Thoracic aorta (tissue), 2 donors: ENCODE results near the gene WNT7A. TPM values are rescaled to one million over a fixed set of nuclear protein-coding genes. Genes with fewer than 3 reads are reported as not detected.

Experiments
- ATAC-seq: fragments of 150-250 bp; one replicate; pipeline ENCODE4 v1.8.0; 2017; ENCODE audit warnings: low read depth; ENCODE audit not compliant: insufficient number of reproducible peaks, low FRiP score
- DNase-seq: peaks from one replicate; pipeline ENCODE4 v3.0.0-alpha.2; 2020; ENCODE audit warnings: low spot score
- H3K27ac ChIP-seq, 2 donors: fragments of 200-600 bp; sonication (generic); 1 replicate in 1 of 2; 2 replicates in 1 of 2; pipeline ENCODE4 v1.5.1; 2016; ENCODE audit warnings: mild to moderate bottlenecking in 2 of 2, moderate library complexity in 2 of 2
- H3K27me3 ChIP-seq: fragments of 200-600 bp; sonication (generic); replicated peaks from 2 replicates; pipeline ENCODE4 v1.6.0; 2016; ENCODE audit warnings: mild to moderate bottlenecking; ENCODE audit not compliant: insufficient read depth
- H3K36me3 ChIP-seq: fragments of 200-600 bp; sonication (generic); one replicate; pipeline ENCODE4 v1.5.1; 2016
- H3K4me1 ChIP-seq, 2 donors: fragments of 200-600 bp; sonication (generic); 1 replicate in 1 of 2; 2 replicates in 1 of 2; pipeline versions ENCODE4 v1.5.1 to v1.6.0; 2016; ENCODE audit warnings: low read depth in 2 of 2, mild to moderate bottlenecking in 1 of 2; ENCODE audit not compliant: control insufficient read depth in 1 of 2
- H3K4me3 ChIP-seq: fragments of 200-600 bp; sonication (generic); 2 replicates; pipeline ENCODE4 v1.5.1; 2016; ENCODE audit warnings: mild to moderate bottlenecking
- H3K9me3 ChIP-seq: fragments of 200-600 bp; sonication (generic); 2 replicates; pipeline ENCODE4 v1.5.1; 2016
- total RNA-seq, 2 donors: library from RNA; depleted of rRNA; stranded (reverse); fragments of >200 nt; gene quantifications; one replicate each; pipeline versions ENCODE4 v1.1.0 to v1.2.3, GENCODE V29; 2016
- TF ChIP-seq, protein P1 (sequence below): fragments of 200-600 bp; sonication (generic); IDR thresholded peaks from one replicate; pipeline ENCODE4 v1.5.1; 2019; ENCODE audit warnings: antibody characterized with exemption

Gene WNT7A
- total RNA-seq, 2 donors from 2014 or later, result not detected

DNA sequence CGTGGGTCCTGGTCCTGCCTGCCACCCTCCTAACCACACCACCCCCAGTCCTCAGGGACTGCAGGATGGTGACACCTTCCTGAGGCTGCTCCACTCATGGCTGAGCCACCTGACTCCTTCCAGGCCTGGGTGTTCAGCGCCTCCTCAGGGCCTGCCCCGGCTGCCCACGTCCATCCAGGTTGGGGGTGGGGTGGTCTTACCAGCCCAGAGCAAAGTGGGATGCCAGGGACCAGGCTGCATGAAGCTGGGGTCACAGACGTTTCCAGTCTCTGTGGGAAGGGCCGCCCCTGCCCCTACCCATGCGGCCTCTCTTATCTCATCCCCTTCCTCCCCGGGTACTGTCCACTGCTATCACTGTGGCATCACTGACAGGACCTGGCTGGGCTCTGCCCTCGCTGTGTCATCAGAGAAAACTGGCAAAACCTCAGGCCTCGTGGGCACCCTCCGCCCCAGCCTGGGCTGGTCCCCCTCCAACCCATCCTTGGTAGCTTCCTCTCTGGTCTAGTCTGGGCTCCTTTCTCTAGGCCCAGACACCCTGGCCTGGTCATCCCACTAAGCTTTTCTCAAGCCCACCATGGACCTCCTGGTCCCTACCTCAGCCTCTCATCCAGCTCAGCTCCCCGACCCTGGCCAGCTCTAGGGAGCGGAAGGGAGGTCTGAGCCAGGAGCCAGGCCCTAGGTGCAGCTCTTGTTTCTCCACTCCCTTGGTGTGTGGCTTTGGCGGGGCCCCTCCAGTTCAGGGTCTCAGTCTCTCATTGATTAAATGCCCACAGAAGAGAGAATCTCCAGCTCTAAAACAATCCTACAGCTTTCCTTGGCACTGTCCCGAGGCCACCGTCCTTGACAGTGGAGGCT lies 32.9 kb downstream of the WNT7A start:
- Histone ChIP-seq H3K27me3 (no peaks in the 10 kb centered on the region), H3K9me3 (no peaks in the 10 kb centered on the region), H3K4me1 (no peaks in the 10 kb centered on the region), H3K27ac (no peak overlapping the region), H3K36me3 (no peaks in the 10 kb centered on the region), H3K4me3 (no peak overlapping the region)
- TF ChIP-seq, protein P1, sequence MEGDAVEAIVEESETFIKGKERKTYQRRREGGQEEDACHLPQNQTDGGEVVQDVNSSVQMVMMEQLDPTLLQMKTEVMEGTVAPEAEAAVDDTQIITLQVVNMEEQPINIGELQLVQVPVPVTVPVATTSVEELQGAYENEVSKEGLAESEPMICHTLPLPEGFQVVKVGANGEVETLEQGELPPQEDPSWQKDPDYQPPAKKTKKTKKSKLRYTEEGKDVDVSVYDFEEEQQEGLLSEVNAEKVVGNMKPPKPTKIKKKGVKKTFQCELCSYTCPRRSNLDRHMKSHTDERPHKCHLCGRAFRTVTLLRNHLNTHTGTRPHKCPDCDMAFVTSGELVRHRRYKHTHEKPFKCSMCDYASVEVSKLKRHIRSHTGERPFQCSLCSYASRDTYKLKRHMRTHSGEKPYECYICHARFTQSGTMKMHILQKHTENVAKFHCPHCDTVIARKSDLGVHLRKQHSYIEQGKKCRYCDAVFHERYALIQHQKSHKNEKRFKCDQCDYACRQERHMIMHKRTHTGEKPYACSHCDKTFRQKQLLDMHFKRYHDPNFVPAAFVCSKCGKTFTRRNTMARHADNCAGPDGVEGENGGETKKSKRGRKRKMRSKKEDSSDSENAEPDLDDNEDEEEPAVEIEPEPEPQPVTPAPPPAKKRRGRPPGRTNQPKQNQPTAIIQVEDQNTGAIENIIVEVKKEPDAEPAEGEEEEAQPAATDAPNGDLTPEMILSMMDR, result no peak
- ATAC-seq, result no peak
- DNase-seq, result no peak

- Histone ChIP-seq H3K9me3 (no peaks in the 10 kb centered on the region), H3K27me3 (no peaks in the 10 kb centered on the region), H3K4me3 (no peak overlapping the region), H3K27ac (no peak overlapping the region), H3K4me1 (no peaks in the 10 kb centered on the region), H3K36me3 (no peaks in the 10 kb centered on the region)
- TF ChIP-seq, protein P1, result no peak
- DNase-seq, result no peak
- ATAC-seq, result no peak
These were observed 33.6 kb downstream of the WNT7A start for GRCh38 chr3:13846238-13846637.

GRCh38 chr3:13845806-13846205 lies 34.1 kb downstream of the WNT7A start:
- H3K27me3 ChIP-seq, result no peaks in the 10 kb centered on the region
- ATAC-seq (no peak), DNase-seq (no peak)
- no peaks in the 10 kb centered on the region for H3K36me3 ChIP-seq
- TF ChIP-seq, protein P1, result no peak
- no peak overlapping the region for H3K4me3 ChIP-seq
- no peak overlapping the region for H3K27ac ChIP-seq
- H3K9me3 ChIP-seq, result no peaks in the 10 kb centered on the region
- no peaks in the 10 kb centered on the region for H3K4me1 ChIP-seq

DNA sequence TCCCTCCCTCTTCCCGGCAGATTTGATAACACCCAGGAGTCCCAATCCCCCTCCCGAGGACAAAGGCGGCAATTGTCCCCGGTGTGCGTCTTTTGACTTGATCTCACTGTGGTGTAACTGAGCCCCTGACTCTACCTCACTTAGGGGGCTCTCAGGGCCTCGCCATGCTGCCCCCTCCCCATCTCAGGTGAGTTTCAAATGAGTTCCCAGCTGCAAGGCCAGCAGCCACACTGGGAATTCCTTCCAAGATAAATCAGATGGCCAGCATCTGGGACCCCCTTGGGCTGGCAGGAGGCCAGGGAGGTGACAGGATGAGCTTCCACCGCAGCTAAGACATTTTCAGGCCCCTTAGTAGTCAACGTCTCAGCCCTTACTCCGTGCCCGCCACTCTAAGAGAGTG lies 35.0 kb downstream of the WNT7A start:
- no peaks in the 10 kb centered on the region for H3K9me3 ChIP-seq
- no peaks in the 10 kb centered on the region for H3K36me3 ChIP-seq
- ATAC-seq (no peak), DNase-seq (no peak)
- no peaks in the 10 kb centered on the region for H3K27me3 ChIP-seq
- TF ChIP-seq, protein P1, result no peak
- no peaks in the 10 kb centered on the region for H3K4me1 ChIP-seq
- no peak overlapping the region for H3K4me3 ChIP-seq
- H3K27ac ChIP-seq, result no peak overlapping the region

GRCh38 chr3:13844286-13844685 lies 35.6 kb downstream of the WNT7A start:
- no peaks in the 10 kb centered on the region for H3K9me3 ChIP-seq
- no peaks in the 10 kb centered on the region for H3K27me3 ChIP-seq
- no peak overlapping the region for H3K4me3 ChIP-seq
- DNase-seq (no peak), ATAC-seq (no peak)
- H3K4me1 ChIP-seq, result no peaks in the 10 kb centered on the region
- H3K27ac ChIP-seq, result no peak overlapping the region
- TF ChIP-seq, protein P1, result no peak
- H3K36me3 ChIP-seq, result no peaks in the 10 kb centered on the region
